B cell (primary cell): ENCODE data around the gene RHOH.

Experiments
- EZH2 ChIP-seq: IDR thresholded peaks from 2 replicates; pipeline ENCODE4 v1.6.1; 2012; ENCODE audit warnings: borderline replicate concordance, low read depth, mild to moderate bottlenecking, moderate library complexity, low read length; ENCODE audit not compliant: insufficient read depth, poor library complexity, severe bottlenecking
- TF ChIP-seq, protein P1 (sequence below): fragments of 200-600 bp; IDR thresholded peaks from one replicate; pipeline ENCODE4 v1.8.0; 2022; ENCODE audit warnings: antibody characterized with exemption, mild to moderate bottlenecking

DNA sequence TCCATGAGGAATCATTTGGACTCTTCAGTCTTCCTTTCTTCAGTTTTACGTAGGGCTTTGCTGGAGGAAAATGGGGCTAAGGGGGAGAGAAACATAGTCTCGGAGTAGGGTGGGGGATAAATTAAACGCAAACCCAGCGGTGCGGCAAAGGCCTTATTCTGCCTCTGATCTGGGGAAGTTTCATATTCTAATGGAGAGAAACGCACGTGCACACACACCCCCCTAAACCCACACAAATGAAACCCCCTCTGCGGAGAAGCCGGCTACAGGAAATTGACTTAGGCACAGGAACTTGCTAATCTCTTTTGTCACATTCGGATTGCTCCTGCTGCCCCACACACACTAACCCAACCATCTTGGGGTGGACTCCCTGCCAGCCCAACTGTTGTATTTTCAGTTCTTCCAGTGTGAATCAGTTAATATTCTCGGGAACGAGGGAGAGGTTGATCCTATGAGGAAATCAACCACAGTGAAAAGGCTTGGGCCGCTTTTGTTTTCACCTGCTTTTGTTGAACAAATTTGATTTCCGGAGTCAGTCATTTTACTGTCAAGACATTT lies at the start of gene RHOH:
- TF ChIP-seq, protein P1, sequence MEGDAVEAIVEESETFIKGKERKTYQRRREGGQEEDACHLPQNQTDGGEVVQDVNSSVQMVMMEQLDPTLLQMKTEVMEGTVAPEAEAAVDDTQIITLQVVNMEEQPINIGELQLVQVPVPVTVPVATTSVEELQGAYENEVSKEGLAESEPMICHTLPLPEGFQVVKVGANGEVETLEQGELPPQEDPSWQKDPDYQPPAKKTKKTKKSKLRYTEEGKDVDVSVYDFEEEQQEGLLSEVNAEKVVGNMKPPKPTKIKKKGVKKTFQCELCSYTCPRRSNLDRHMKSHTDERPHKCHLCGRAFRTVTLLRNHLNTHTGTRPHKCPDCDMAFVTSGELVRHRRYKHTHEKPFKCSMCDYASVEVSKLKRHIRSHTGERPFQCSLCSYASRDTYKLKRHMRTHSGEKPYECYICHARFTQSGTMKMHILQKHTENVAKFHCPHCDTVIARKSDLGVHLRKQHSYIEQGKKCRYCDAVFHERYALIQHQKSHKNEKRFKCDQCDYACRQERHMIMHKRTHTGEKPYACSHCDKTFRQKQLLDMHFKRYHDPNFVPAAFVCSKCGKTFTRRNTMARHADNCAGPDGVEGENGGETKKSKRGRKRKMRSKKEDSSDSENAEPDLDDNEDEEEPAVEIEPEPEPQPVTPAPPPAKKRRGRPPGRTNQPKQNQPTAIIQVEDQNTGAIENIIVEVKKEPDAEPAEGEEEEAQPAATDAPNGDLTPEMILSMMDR, result no peak
- TF ChIP-seq EZH2, result no peak
